ENCODE results near the gene NTNG2. TPM values are rescaled to one million over a fixed set of nuclear protein-coding genes. Genes with fewer than 3 reads are reported as not detected.

The NTNG2 gene
- total and polyA plus RNA-seq, 10 donors: 0.44 to 22.4 (median 8.4) TPM

DNA sequence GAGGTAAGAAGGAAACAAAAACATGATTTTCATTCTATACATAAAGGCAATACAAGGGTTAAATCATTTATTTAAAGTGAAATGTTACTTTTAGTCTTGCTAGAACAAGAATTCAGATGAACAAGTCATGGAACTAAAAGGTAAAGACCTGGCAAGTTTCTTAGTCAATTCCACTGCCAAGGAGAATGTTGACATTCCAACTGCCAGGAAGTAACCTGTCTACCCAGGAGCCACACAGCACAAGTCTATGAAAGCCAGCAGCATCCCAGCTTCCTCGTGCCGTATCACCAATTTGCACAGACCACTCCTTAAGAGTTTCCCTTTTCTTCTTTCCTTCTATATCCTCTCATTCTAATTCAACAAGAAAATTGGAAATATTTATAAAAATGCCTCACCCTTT, 113.0 kb downstream of the NTNG2 start:
- 88 to 98% (median 95%) methylated on average over 2 of the region's 2 CpGs for WGBS, 5 donors
- Histone ChIP-seq H3K27me3 (replicated peaks in 1 of 7) (no peaks in the 10 kb centered on the region), H3K27ac (no peak overlapping the region), H3K9me3 (no peaks in the 10 kb centered on the region), H3K36me3 (peaks cover 12 to 100% (median 97%) of the 10 kb centered on the region in 6 donors), H3K4me3 (no peak overlapping the region), H3K4me1 (no peaks in the 10 kb centered on the region)
- no peak for TF ChIP-seq POLR2A (IDR thresholded peaks at IDR 0.05)
- no peak for TF ChIP-seq POLR2AphosphoS5 (IDR thresholded peaks at IDR 0.05)
- no peak for TF ChIP-seq CTCF (IDR thresholded peaks at IDR 0.05 in 8 of 11, conservative IDR thresholded peaks at IDR 0.05 in 3 of 11)
- no peak for DNase-seq
- intact Hi-C loops (cut with DNase I; ENCODE audit: low total_unique reads): no loop called here

- 58 to 78% (median 68%) methylated on average over 4 of the region's 4 CpGs for WGBS, 5 donors
- Histone ChIP-seq H3K27me3 (replicated peaks in 1 of 7) (no peaks in the 10 kb centered on the region), H3K36me3 (peaks cover 2 to 100% (median 100%) of the 10 kb centered on the region in 6 donors), H3K4me3 (no peak overlapping the region), H3K27ac (no peak overlapping the region), H3K4me1 (peaks cover 0 to 3% (median 0%) of the 10 kb centered on the region in 6 donors), H3K9me3 (no peaks in the 10 kb centered on the region)
- DNase-seq: no peak
- intact Hi-C loops (cut with DNase I; ENCODE audit: low total_unique reads): loop anchor here (10.0 kb wide), 2 partner anchors 52 to 112 kb away; no protein-coding TSS in a partner anchor
- no peak for TF ChIP-seq CTCF (IDR thresholded peaks at IDR 0.05 in 8 of 11, conservative IDR thresholded peaks at IDR 0.05 in 3 of 11)
- TF ChIP-seq POLR2A (IDR thresholded peaks at IDR 0.05): no peak
- no peak for TF ChIP-seq POLR2AphosphoS5 (IDR thresholded peaks at IDR 0.05)
Observed at GRCh38 chr9:132283165-132283564, 121.3 kb downstream of the NTNG2 start.

DNA sequence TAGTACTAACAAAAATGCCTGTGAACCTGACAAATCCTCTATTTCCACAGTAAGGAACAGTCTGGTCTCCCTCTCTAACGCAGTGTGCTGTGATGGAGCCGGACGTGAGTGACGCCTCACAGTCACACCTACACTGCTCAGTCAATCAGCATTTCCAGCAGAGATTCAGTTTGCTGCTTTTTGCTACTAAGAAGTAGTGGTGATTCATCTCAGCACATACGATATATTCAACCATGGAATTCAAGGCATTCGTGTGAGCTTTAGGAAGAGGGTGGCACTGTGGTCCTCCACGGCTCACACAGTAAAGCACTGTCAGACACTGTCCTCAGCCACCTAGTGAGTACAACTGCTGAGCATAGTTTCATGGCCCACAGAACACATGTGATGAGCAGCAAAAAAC, 122.0 kb downstream of the NTNG2 start:
- peak in 1 of 3 donors; percentile 35 for TF ChIP-seq POLR2AphosphoS5 (IDR thresholded peaks at IDR 0.05)
- TF ChIP-seq CTCF (IDR thresholded peaks at IDR 0.05 in 8 of 11, conservative IDR thresholded peaks at IDR 0.05 in 3 of 11): no peak
- Histone ChIP-seq H3K36me3 (peaks cover 2 to 100% (median 96%) of the 10 kb centered on the region in 6 donors), H3K27ac (no peak overlapping the region), H3K27me3 (replicated peaks in 1 of 7) (no peaks in the 10 kb centered on the region), H3K9me3 (no peaks in the 10 kb centered on the region), H3K4me1 (peaks cover 0 to 10% (median 2%) of the 10 kb centered on the region in 6 donors), H3K4me3 (no peak overlapping the region)
- no peak for DNase-seq
- WGBS, 5 donors: 90 to 96% (median 93%) methylated on average over 7 of the region's 7 CpGs
- intact Hi-C loops (cut with DNase I; ENCODE audit: low total_unique reads): loop anchor here (10.0 kb wide), 2 partner anchors 51 to 111 kb away; no protein-coding TSS in a partner anchor

GRCh38 chr9:132287256-132287760, 125.5 kb downstream of the NTNG2 start:
- Histone ChIP-seq H3K9me3 (no peaks in the 10 kb centered on the region), H3K27me3 (replicated peaks in 1 of 7) (no peaks in the 10 kb centered on the region), H3K4me3 (no peak overlapping the region), H3K4me1 (peaks cover 0 to 34% (median 8%) of the 10 kb centered on the region in 6 donors), H3K36me3 (peaks cover 2 to 100% (median 82%) of the 10 kb centered on the region in 6 donors), H3K27ac (no peak overlapping the region)
- intact Hi-C loops (cut with DNase I; ENCODE audit: low total_unique reads): loop anchor here (10.0 kb wide), 2 partner anchors 47 to 107 kb away; no protein-coding TSS in a partner anchor
- DNase-seq: no peak
- WGBS, 5 donors: 86 to 98% (median 92%) methylated on average over 3 of the region's 3 CpGs
- TF ChIP-seq CTCF (IDR thresholded peaks at IDR 0.05 in 8 of 11, conservative IDR thresholded peaks at IDR 0.05 in 3 of 11): no peak
- TF ChIP-seq POLR2A (IDR thresholded peaks at IDR 0.05): no peak
- TF ChIP-seq POLR2AphosphoS5 (IDR thresholded peaks at IDR 0.05): no peak

Measured in spleen (tissue), 11 donors.